Body of pancreas (tissue), 4 donors: ENCODE results near the gene AUTS2.

Experiments used
- POLR2A ChIP-seq, 3 donors: fragments of 450-650 bp; IDR thresholded peaks; one replicate each; pipeline ENCODE4 v1.6.1; 2016; ENCODE audit warnings: antibody characterized with exemption in 3 of 3, mild to moderate bottlenecking in 2 of 3
- TF ChIP-seq, protein P1 (sequence below), 7 experiments: fragments of 450-650 bp in 4 of 7; fragments of 200-600 bp in 3 of 7; sonication (generic) in 3 of 7; IDR thresholded peaks; one replicate each; pipeline ENCODE4 v1.5.1; 2016 to 2019; ENCODE audit warnings: antibody characterized with exemption in 7 of 7

- TF ChIP-seq POLR2A (IDR thresholded peaks at IDR 0.05), result no peak
- TF ChIP-seq, protein P1, sequence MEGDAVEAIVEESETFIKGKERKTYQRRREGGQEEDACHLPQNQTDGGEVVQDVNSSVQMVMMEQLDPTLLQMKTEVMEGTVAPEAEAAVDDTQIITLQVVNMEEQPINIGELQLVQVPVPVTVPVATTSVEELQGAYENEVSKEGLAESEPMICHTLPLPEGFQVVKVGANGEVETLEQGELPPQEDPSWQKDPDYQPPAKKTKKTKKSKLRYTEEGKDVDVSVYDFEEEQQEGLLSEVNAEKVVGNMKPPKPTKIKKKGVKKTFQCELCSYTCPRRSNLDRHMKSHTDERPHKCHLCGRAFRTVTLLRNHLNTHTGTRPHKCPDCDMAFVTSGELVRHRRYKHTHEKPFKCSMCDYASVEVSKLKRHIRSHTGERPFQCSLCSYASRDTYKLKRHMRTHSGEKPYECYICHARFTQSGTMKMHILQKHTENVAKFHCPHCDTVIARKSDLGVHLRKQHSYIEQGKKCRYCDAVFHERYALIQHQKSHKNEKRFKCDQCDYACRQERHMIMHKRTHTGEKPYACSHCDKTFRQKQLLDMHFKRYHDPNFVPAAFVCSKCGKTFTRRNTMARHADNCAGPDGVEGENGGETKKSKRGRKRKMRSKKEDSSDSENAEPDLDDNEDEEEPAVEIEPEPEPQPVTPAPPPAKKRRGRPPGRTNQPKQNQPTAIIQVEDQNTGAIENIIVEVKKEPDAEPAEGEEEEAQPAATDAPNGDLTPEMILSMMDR (IDR thresholded peaks at IDR 0.05), result no peak
These were observed 438.4 kb downstream of the AUTS2 start for GRCh38 chr7:70036695-70037094.
